ENCODE data around the gene MYH9.

DNA sequence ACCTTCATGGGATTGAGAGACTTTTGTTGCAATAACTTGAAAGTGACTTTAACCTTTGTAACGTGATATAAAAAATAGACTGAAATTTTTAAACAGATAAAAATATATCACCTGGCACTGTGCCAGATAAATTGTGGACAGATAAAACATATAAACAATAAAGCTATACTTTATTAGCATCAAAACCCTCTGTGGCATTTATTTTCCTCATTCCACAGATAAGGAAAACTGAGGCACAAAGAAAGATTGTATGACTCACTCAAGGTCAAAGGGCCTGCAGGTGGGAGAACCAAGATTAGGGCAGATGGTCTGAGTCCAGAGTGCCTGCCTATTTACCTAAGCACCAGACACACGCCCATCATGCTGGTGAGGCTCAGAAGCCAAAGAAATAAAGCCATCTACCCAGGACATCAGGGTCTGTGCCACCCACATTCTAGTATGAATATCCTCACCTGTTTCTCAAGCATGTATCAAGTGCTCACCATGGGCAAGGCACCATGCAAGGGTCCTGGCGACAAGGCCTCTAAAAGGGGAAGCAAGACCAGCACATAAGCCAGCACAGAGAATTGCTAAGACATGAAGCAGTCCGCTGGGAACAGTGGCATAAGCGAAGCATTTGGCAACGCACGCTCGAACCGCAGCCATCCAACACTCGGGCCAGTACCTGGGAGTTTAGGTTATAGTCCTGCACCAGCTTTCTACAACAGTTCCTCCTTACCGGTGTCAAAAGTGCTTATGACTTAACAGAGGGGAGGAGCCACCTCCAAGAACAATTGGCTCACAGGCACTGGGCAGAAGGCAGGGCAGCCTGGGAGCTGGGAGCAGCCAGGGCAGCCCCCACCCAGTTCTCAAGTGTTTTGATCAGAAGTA is 17.6 kb downstream of the MYH9 start:
- TF ChIP-seq, protein P1, sequence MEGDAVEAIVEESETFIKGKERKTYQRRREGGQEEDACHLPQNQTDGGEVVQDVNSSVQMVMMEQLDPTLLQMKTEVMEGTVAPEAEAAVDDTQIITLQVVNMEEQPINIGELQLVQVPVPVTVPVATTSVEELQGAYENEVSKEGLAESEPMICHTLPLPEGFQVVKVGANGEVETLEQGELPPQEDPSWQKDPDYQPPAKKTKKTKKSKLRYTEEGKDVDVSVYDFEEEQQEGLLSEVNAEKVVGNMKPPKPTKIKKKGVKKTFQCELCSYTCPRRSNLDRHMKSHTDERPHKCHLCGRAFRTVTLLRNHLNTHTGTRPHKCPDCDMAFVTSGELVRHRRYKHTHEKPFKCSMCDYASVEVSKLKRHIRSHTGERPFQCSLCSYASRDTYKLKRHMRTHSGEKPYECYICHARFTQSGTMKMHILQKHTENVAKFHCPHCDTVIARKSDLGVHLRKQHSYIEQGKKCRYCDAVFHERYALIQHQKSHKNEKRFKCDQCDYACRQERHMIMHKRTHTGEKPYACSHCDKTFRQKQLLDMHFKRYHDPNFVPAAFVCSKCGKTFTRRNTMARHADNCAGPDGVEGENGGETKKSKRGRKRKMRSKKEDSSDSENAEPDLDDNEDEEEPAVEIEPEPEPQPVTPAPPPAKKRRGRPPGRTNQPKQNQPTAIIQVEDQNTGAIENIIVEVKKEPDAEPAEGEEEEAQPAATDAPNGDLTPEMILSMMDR (IDR thresholded peaks at IDR 0.05; ENCODE audit: low read length) = no peak
- TF ChIP-seq EZH2 (IDR thresholded peaks at IDR 0.05; ENCODE audit: borderline replicate concordance, low read length) = no peak

Measured in OCI-LY1 (cell line).